Endometrium (tissue), 2 donors: ENCODE data around the gene HOXD12.

Experiments used
- FAIRE-seq: peaks from 2 replicates; lab custom pipeline; 2012; peaks lifted over from hg19 to GRCh38; lab: Jason Lieb, UNC
- donor health status: control.
- donor health status: control.

The HOXD12 gene

GRCh38 chr2:176093145-176093897 is 6.3 kb upstream of the HOXD12 start:
- no peak for FAIRE-seq

GRCh38 chr2:176093898-176094249 is 5.7 kb upstream of the HOXD12 start:
- FAIRE-seq, result no peak

DNA sequence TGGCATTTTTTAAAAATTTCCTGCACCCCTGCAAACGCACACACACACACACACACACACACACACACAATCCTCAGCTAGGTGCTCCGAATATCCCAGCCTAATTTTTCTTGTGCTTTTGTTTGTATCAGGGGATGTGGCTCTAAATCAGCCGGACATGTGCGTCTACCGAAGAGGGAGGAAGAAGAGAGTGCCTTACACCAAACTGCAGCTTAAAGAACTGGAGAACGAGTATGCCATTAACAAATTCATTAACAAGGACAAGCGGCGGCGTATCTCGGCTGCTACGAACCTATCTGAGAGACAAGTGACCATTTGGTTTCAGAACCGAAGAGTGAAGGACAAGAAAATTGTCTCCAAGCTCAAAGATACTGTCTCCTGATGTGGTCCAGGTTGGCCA is 5.2 kb upstream of the HOXD12 start:
- no peak for FAIRE-seq

- FAIRE-seq, result no peak
These were observed 4.2 kb upstream of the HOXD12 start for GRCh38 chr2:176095421-176095820.

DNA sequence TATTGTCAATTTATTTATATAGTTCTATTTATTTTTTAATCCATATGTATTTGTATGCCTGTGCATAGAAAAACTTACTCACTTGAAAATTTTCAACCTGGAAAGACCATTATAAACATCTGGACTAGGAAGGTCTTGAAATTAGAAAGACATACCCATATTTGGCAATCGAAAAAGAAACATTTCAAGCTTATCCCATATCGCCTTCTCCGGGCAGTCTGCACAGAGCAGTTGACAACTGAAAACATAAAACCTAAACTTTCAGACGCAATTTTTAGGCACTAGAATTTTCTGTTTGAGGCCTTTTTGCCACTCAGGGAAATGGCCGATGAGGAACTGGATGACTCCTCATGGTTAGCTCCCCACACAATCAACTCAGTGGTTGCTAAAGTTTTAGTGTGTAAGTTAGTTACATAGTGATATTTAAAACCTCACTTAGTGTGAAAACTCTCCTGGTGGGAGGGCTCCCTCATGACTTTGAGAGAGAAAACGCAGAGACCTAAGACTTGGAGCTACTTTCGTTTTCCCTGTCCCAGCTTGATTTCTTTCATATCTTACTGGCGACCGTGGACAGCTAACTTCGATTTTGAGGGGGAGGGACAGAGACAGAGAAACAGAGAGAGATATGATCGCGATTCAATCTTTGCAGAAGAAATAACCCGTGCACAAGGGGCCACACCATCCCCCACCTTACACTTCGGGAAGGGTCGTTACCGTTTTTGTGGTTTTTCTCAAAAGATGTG is 3.2 kb upstream of the HOXD12 start:
- FAIRE-seq, result no peak

- FAIRE-seq, result no peak
These were observed 2.4 kb upstream of the HOXD12 start for GRCh38 chr2:176096986-176097819.

DNA sequence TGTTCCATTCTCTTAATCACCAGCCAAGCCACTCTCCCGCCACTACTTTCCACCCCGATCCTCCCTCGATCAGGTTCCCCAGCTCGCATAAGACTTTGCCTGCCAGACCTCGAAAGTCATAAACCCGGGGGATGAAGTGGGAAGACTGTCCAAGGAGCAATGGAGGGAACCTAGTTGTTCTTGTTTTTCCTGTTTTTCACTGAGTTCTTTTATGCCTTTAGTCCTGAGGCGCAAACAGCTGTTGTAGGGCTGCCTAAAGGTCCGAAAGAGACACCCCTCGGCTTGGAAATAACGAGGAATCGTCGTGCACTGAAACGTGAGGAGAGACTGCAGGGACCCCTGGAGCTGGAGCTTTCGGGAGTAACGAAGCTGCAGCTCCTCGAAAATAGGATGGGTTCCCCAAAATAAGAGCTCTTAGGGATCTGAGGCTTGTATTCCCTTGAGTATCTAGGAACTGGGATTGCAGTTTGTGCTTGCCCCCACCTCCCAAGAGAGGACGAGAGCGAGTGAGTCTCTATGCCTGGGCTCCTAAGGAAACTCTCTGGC is 1.7 kb upstream of the HOXD12 start:
- FAIRE-seq, result no peak

GRCh38 chr2:176098366-176099158 is 1.0 kb upstream of the HOXD12 start:
- no peak for FAIRE-seq

- no peak for FAIRE-seq
These were observed 352 bp upstream of the HOXD12 start for GRCh38 chr2:176099159-176099727.

DNA sequence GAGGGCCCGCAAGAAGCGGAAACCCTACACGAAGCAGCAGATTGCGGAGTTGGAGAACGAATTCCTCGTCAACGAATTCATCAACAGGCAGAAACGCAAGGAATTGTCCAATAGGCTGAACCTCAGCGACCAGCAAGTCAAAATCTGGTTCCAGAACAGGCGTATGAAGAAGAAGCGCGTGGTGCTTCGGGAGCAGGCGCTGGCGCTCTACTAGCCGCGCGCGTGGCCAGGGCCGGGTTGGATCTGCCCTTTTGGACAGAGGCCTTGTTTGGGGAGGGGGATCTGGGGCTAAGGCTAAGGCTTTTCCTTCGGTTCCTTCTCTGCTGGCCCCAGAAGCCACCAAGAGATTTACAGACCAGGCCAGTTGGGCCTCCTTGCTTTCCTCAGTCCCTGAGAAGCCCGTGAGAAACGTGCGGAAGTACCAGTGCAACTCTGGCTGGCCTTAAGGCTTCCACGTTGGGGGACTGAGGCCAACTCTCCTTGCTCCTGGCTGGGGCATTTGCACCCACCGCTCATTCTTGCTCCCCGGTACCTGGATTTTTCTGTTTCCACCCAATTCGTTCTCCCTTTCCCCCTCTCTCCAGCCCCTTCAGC is 1.0 kb downstream of the HOXD12 start:
- no peak for FAIRE-seq

GRCh38 chr2:176101216-176101830 is 1.7 kb downstream of the HOXD12 start:
- FAIRE-seq, result no peak

DNA sequence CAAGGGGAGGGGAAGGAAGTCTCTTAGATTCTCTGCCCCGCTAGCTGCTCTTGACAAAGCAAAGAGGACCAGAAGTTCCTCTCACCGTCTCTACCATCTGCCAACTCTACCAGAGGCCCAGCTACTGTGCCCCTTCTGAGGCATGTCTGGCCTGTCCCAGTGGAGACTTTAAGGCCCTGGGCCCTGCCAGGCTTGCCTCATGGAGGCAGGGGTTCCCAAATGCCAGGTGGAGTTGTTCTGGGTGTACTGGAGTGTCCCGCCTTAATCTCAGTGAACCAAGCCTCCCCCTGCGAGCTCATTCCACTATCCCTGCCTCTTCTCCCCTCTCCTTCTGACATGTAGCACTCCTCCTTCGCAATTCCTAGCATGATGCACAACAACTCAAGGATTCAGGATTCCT is 2.2 kb downstream of the HOXD12 start:
- FAIRE-seq, result no peak

DNA sequence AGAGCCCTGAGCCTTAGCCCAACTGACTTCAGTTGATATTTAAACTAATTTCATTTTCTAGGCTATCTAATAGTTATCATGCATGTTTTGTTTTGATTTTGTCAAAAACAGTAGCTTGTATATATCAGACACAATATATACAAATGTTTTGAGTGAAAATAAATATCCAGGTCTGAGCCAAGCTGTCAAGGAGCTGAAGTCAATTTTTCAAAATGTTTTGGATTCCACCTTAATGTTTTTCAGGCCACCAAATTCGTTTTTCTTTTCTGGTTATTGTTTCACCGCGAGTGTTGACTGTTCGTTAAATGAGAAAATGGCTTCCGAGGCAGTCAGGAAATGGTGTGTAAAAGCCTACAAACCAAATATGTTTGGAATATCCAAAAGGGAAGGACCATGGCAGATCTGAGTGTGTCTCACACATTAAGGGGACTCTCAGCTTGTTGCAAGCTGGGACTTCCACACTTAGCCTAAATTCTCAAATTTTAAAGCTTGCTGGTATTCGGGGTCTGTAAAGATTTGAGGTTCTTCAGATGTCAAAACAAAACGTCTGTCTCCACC is 2.8 kb downstream of the HOXD12 start:
- no peak for FAIRE-seq

DNA sequence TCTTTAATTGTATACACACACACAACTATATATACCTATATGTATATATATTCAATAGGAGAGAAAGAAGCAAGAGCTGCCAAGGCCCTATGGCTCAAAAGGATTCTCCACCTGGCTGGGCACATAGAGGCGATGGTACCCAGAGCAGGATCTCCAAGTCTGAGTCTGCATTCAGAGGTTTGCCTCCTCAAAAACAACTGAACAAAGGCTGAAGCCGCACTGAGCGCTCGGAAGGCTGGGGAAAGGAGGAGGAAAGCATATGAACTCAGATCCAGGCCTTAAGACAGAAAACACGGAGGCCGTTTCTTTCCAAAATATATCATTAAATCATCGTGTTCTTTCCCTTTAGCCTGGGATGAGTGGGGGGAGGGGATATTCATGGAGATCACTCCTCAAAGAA is 3.6 kb downstream of the HOXD12 start:
- FAIRE-seq, result no peak

DNA sequence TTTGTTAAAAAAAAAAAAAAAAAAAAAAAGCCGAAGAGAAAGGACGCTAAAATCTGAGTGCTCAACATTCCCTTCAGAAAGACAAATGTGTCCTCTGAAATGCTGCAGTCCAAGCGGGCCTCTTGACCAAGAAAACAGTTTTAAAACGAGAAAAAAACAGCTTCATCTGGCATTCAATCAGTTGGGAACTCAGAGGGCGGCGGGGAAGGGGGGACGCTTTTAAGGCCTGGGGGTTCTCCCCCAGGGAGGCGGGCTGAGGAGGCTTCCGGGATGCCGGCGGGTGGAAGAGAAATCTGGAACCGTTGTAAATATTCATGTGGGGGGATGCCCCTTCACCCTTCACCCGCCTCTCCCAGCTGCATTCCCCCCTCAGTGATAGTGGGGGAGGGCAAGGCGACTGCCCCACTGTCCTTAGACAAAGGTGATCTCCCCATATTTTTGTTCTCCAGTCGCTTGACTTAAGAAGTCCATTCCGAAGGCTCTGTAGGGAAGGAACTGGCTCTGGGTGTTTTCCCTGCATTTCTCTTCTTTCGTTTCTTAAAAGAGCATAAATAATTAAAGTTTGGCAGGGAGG is 4.2 kb downstream of the HOXD12 start:
- peak; percentile 43 for FAIRE-seq

DNA sequence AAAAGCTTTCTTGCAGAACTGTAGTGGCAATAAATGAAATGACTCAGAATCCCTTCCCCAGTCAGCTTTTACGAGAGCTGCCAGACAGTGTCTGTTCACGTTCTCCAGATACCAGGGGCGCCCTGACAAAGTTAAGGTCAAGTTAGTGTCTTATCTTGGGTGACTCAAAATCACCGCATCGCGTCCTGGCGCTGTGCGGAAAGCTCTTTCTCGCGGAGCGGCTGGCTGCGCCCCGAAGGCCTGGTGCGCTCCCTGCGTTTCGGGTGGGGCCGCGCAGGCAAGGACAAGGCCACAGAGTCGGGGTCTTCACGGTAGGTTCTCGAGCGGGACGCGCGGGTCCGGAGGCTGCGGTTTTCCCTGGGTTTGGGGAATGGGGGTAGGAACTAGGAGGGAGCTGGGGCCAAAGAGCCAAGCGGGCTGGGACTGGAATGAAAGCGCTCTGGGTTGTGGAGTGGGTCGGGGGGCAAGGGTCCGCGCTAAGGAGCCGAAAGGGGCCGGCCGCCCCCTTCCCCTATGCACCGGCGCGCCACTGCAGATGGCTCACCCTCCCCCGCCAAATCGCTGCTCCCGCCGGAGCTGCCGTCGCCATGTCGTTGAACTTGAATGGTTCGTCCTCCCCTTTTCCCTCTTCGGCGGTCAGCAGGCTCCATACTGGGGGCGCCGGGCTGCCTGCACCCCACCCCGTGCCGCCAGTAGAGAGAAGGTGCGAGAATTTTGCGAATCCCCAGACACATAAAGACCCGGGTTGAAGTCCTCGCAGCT is 4.9 kb downstream of the HOXD12 start:
- FAIRE-seq, result no peak

GRCh38 chr2:176105078-176105729 is 5.6 kb downstream of the HOXD12 start:
- no peak for FAIRE-seq

GRCh38 chr2:176105730-176106580 is 6.4 kb downstream of the HOXD12 start:
- no peak for FAIRE-seq
